Gastroesophageal sphincter (tissue), 4 donors: Measurements from ENCODE around the gene PDF. TPM values are rescaled to one million over a fixed set of nuclear protein-coding genes. Genes with fewer than 3 reads are reported as not detected.

Source experiments
- ATAC-seq: fragments of 150-250 bp; one replicate; pipeline ENCODE4 v1.9.1; 2016; ENCODE audit warnings: mild to moderate bottlenecking, moderate library complexity
- H3K27ac ChIP-seq, 4 donors: fragments of 200-600 bp; sonication (generic) in 3 of 4; 1 replicate in 3 of 4; 2 replicates in 1 of 4; pipeline ENCODE4 v1.5.1; 2016 to 2019
- H3K27me3 ChIP-seq: fragments of 200-600 bp; sonication (generic); one replicate; pipeline ENCODE4 v1.5.1; 2019
- H3K36me3 ChIP-seq, 2 donors: fragments of 200-600 bp; sonication (generic); one replicate each; pipeline ENCODE4 v1.5.1; 2019; ENCODE audit warnings: control low read depth in 1 of 2
- H3K4me1 ChIP-seq, 3 donors: fragments of 200-600 bp; sonication (generic); 1 replicate in 2 of 3; 2 replicates in 1 of 3; pipeline ENCODE4 v1.5.1; 2016 to 2019; ENCODE audit warnings: control low read depth in 2 of 3
- H3K4me3 ChIP-seq, 2 donors: fragments of 200-600 bp; sonication (generic); one replicate each; pipeline ENCODE4 v1.5.1; 2019; ENCODE audit warnings: mild to moderate bottlenecking in 1 of 2, moderate library complexity in 1 of 2
- H3K9me3 ChIP-seq, 3 donors: fragments of 200-600 bp; sonication (generic); one replicate each; pipeline ENCODE4 v1.5.1; 2017 to 2019; ENCODE audit warnings: control low read depth in 2 of 3
- EP300 ChIP-seq: sonication (generic); formaldehyde crosslinking; IDR thresholded peaks from one replicate; pipeline ENCODE4 v1.6.1; 2017; ENCODE audit warnings: antibody characterized with exemption, mild to moderate bottlenecking
- POLR2A ChIP-seq, 2 donors: fragments of 450-650 bp; IDR thresholded peaks; one replicate each; pipeline ENCODE4 v1.6.1; 2017; ENCODE audit warnings: antibody characterized with exemption in 2 of 2, mild to moderate bottlenecking in 2 of 2, moderate library complexity in 1 of 2
- POLR2AphosphoS5 ChIP-seq: sonication (generic); formaldehyde crosslinking; IDR thresholded peaks from one replicate; pipeline ENCODE4 v1.6.1; 2017; ENCODE audit warnings: antibody characterized with exemption
- WGBS, 2 donors: methylation state at CpG; one replicate each; pipeline ENCODE4 v1.1.5; 2018; ENCODE audit warnings: low coverage in 1 of 2; 5-methylcytosine and 5-hydroxymethylcytosine counted together
- total RNA-seq, 4 donors: library from RNA; depleted of rRNA; stranded (reverse); fragments of >200 nt; gene quantifications; one replicate each; pipeline ENCODE4 v1.1.0, GENCODE V29; 2016
- TF ChIP-seq, protein P1 (sequence below), 4 experiments: fragments of 200-600 bp in 2 of 4; fragments of 450-650 bp in 2 of 4; sonication (generic) in 1 of 4; IDR thresholded peaks; one replicate each; pipeline ENCODE4 v1.5.1; 2017 to 2019; ENCODE audit warnings: antibody characterized with exemption in 4 of 4, mild to moderate bottlenecking in 2 of 4, moderate library complexity in 2 of 4

The PDF gene
- total RNA-seq, 4 donors from 2014 or later: 0.49 to 16.0 (median 13.7) TPM

DNA sequence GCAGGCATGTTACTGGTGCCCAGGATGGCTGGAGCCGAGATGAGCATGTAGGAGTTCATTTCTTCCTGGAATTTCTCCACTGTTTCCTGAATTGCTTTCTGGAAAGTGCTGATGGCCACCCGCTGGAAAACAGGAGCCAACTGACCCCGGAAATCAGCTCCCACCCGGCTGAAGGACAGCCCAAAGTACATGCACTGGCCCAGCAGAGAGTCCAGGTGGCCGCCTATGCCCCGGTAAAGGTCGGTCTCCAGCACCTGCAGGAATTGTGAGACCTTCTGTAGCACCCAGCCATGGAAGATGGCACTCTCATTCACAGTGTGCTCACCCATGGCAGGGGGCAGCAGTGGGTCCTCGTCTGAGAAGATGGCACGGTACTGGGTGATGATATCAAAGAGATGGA lies 4.3 kb upstream of the PDF start:
- Histone ChIP-seq H3K27ac (no peak overlapping the region), H3K9me3 (no peaks in the 10 kb centered on the region), H3K4me1 (peaks cover 0 to 59% (median 13%) of the 10 kb centered on the region in 3 donors), H3K4me3 (no peak overlapping the region), H3K27me3 (no peaks in the 10 kb centered on the region), H3K36me3 (peaks cover 0 to 53% of the 10 kb centered on the region in 2 donors)
- 85% methylated on average over 5 of the region's 9 CpGs; no CpG with 5 or more reads in 1 of the 2 donors for WGBS, 2 donors
- no peak for ATAC-seq
- TF ChIP-seq, protein P1, sequence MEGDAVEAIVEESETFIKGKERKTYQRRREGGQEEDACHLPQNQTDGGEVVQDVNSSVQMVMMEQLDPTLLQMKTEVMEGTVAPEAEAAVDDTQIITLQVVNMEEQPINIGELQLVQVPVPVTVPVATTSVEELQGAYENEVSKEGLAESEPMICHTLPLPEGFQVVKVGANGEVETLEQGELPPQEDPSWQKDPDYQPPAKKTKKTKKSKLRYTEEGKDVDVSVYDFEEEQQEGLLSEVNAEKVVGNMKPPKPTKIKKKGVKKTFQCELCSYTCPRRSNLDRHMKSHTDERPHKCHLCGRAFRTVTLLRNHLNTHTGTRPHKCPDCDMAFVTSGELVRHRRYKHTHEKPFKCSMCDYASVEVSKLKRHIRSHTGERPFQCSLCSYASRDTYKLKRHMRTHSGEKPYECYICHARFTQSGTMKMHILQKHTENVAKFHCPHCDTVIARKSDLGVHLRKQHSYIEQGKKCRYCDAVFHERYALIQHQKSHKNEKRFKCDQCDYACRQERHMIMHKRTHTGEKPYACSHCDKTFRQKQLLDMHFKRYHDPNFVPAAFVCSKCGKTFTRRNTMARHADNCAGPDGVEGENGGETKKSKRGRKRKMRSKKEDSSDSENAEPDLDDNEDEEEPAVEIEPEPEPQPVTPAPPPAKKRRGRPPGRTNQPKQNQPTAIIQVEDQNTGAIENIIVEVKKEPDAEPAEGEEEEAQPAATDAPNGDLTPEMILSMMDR (IDR thresholded peaks at IDR 0.05): no peak
- TF ChIP-seq POLR2AphosphoS5: no peak
- TF ChIP-seq POLR2A (IDR thresholded peaks at IDR 0.05): no peak
- TF ChIP-seq EP300: no peak

DNA sequence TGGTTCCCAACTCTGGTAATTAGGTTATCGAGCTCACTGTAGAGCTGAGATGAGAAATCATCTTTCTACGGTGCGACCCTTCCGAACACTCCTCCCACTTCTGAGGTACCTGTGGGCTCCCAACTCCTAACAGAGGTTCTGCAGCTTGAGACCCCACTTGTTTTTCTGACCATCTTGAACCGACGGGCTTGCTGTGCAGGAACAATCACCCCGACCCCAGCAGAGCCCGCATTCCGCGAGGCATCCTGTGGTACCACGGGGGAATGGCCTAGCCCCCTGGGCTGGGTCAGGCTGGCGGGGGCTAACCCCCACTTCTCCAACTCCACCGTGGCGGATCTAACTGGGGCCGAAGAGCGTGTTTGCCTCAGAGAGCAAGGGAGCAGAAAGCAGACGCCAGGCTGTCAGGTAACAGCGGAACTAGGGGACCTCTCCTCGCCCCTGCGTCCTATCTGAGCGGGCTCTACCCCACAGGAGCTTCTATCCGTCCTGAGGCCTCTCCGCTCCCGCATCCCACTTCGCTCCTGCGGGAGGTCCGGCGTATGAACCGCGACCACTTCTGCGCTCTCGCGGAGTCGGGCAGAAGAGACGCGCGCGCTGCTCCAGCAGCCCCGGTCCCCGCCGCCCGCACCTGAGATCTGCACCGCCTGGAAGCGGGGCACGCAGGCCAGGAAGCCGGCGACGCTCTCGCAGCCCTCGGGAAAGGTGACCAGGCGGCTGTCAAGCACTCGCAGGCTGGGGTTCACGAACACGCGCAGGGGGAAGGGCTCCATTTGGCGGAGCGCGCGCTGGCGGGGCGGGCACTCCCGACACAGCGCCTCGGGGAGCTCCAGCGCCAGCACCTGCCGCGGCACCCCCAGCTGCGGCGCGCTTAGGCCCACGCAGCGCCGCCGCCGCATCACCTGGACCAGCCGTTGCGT lies 761 bp downstream of the PDF start:
- ATAC-seq: no peak
- TF ChIP-seq EP300 (no peak), POLR2A (IDR thresholded peaks at IDR 0.05) (no peak), POLR2AphosphoS5 (no peak)
- TF ChIP-seq, protein P1 (IDR thresholded peaks at IDR 0.05): no peak
- H3K4me3 ChIP-seq: peak overlapping the region; percentile 66 to 94
- no peaks in the 10 kb centered on the region for H3K9me3 ChIP-seq
- peak overlapping the region in 3 of 4 donors; percentile 88 to 96 (median 95) for H3K27ac ChIP-seq
- WGBS, 2 donors: 26 to 32% methylated on average over 4 to 10 of the region's 77 CpGs
- H3K36me3 ChIP-seq: peaks cover 0 to 68% of the 10 kb centered on the region in 2 donors
- H3K4me1 ChIP-seq: peaks cover 0 to 83% (median 9%) of the 10 kb centered on the region in 3 donors
- H3K27me3 ChIP-seq: no peaks in the 10 kb centered on the region

DNA sequence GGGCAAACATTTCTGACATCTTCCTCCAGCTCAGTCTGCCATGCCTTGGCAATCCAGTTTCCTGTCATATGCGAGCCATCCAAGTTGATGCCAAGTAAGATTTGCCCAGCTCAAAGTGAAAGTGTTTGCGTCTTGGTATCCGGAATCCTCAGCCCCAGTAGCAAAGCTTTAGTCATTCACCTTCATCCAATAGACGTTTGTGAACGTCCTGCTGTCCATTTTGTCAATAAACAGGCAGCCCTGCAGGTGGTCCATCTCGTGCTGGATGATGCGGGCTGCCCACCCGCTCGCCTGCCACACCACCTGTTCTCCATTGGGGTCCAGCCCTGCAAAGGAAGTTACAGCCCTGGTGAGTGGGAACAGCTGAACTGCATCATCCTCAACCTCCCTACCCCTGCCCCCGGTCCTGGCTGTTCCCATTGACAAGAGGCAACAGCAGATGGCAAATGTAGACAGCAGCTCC lies 1.5 kb downstream of the PDF start:
- Histone ChIP-seq H3K4me1 (peaks cover 0 to 83% (median 9%) of the 10 kb centered on the region in 3 donors), H3K27ac (peak overlapping the region in 1 of 4 donors; percentile 16), H3K27me3 (no peaks in the 10 kb centered on the region), H3K36me3 (peaks cover 0 to 68% of the 10 kb centered on the region in 2 donors), H3K4me3 (peak overlapping the region in 1 of 2 donors; percentile 94), H3K9me3 (no peaks in the 10 kb centered on the region)
- 37 to 43% methylated on average over 3 to 5 of the region's 10 CpGs for WGBS, 2 donors
- ATAC-seq: no peak
- TF ChIP-seq POLR2AphosphoS5: no peak
- no peak for TF ChIP-seq EP300
- no peak for TF ChIP-seq POLR2A (IDR thresholded peaks at IDR 0.05)
- TF ChIP-seq, protein P1 (IDR thresholded peaks at IDR 0.05): no peak

DNA sequence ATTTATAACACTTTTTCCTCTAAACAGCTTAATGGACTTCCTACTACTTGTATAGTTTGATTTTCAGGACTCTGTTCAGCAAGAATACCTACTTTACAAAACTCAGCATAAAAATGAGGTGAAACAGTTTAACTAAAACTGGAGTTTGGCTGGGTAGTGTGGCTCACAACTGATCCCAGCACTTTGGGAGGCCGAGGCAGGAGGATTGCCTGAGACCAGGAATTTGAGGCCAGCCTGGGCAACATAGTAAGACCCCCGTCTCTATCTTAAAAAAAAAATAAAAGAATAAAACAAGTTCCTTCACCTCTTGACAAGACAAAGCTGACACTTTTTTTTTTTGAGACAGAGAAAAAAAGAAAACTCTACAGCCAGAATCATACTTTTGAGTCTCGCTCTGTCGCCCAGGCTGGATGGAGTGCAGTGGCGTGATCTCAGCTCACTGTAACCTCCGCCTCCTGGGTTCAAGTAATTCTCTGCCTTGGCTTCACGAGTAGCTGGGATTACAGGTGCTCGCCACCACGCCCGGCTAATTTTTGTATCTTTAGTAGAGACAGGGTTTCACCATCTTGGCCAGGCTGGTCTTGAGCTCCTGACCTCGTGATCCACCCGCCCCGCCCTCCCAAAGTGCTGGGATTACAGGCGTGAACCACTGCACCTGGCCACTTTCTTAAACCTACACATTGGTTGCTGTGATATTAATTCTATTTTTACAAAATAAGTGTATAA lies 2.6 kb downstream of the PDF start:
- no peak for TF ChIP-seq EP300
- TF ChIP-seq POLR2AphosphoS5: no peak
- Histone ChIP-seq H3K36me3 (peaks cover 0 to 68% of the 10 kb centered on the region in 2 donors), H3K27me3 (no peaks in the 10 kb centered on the region), H3K9me3 (no peaks in the 10 kb centered on the region), H3K4me1 (peaks cover 0 to 72% (median 9%) of the 10 kb centered on the region in 3 donors), H3K27ac (peak overlapping the region in 1 of 4 donors; percentile 16), H3K4me3 (no peak overlapping the region)
- ATAC-seq: no peak
- WGBS, 2 donors: 83 to 88% methylated on average over 7 to 11 of the region's 14 CpGs
